Chondrocyte (in vitro differentiated cells): ENCODE results near the gene P4HA3. TPM values are rescaled to one million over a fixed set of nuclear protein-coding genes. Genes with fewer than 3 reads are reported as not detected.
A peak's percentile ranks its signal among the peaks of the same experiment; 100 is the strongest.

Source experiments
- DNase-seq: peaks from one replicate; pipeline ENCODE4 v3.0.0; 2021; ENCODE audit warnings: mixed read lengths, low spot score
- H3K27ac Mint-ChIP-seq: one replicate; pipeline ENCODE4 v1.8.0; 2021; ENCODE audit warnings: mild to moderate bottlenecking, moderate library complexity, mixed read lengths; ENCODE audit not compliant: unreplicated experiment
- H3K27me3 Mint-ChIP-seq: 2 replicates; pipeline ENCODE4 v1.8.0; 2021; ENCODE audit warnings: low read depth, mixed read lengths
- H3K36me3 Mint-ChIP-seq: 2 replicates; pipeline ENCODE4 v1.8.0; 2021; ENCODE audit warnings: low read depth, mixed read lengths
- H3K4me1 Mint-ChIP-seq: 2 replicates; pipeline ENCODE4 v1.8.0; 2021; ENCODE audit warnings: low read depth, mild to moderate bottlenecking, mixed read lengths
- H3K4me3 Mint-ChIP-seq: one replicate; pipeline ENCODE4 v1.8.0; 2021; ENCODE audit warnings: mild to moderate bottlenecking, moderate library complexity, mixed read lengths; ENCODE audit not compliant: unreplicated experiment
- H3K9me3 Mint-ChIP-seq: 2 replicates; pipeline ENCODE4 v1.8.0; 2021; ENCODE audit warnings: low read depth, mixed read lengths
- CTCF ChIP-seq: fragments of 200-600 bp; sonication (generic); IDR thresholded peaks from 2 replicates; pipeline ENCODE4 v1.5.0; 2021; ENCODE audit warnings: antibody characterized with exemption, mild to moderate bottlenecking, moderate library complexity
- long read RNA-seq: library from polyadenylated mRNA; stranded (forward); transcript quantifications from one replicate; pipeline ENCODE4 v2.0.0, GENCODE V29; 2021
- total RNA-seq: library from RNA; stranded (reverse); gene quantifications from 3 replicates; pipeline ENCODE4 v1.2.1, GENCODE V29; 2021

P4HA3 gene
- 10.9 to 16.6 TPM (median 12.5 TPM) in 3 replicates for total RNA-seq
- long read RNA-seq, transcript P4HA3-201 (13 exons, 2,274 nt): major isoform, 48 of 69 reads
- long read RNA-seq, partial matches to known transcripts: 2 of 69 reads
- long read RNA-seq, other reads (novel, unspliced or antisense): 19 of 69 reads

DNA sequence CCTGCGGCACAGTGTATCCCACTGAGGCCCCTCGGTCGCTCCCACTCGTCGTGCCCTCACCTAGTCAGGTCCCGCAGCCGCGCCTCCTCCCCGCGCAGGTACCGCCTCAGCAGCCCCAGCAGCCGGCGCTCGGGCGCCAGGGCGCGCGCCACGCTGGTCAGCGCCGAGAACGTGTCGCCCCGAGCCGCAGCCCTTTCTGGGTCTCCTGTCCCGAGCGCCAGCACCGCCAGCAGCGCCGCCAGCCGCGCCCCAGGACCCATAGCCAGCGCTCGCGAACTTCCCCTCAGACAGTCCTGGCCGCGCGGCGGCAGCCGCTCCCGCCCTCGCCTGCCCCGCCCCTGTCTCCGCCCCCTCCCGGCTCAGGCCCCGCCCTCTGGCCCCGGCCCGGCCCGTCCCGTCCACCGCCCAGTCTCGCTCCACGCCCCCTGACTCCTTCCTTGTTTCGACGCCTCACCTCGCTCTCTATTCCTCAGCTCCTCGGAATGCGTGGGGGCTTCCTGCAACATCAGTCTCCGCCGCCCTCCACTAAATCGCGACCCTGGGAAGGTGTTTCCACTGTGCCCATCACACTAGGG is at the start of gene P4HA3:
Gene P4HA3 (minus strand): TSS at position 289 of the 575 bp plus-strand sequence. CDS start 29 bp downstream, at position 260.
- peaks cover 12% of the 10 kb centered on the region for H3K9me3 Mint-ChIP-seq
- H3K4me1 Mint-ChIP-seq: peaks cover 40% of the 10 kb centered on the region
- no peaks in the 10 kb centered on the region for H3K36me3 Mint-ChIP-seq
- H3K27ac Mint-ChIP-seq: peak within 1 kb of the TSS; percentile 12
- H3K27me3 Mint-ChIP-seq: no peaks in the 10 kb centered on the region
- H3K4me3 Mint-ChIP-seq: peak within 1 kb of the TSS; percentile 75
- peak; percentile 69 for TF ChIP-seq CTCF
- DNase-seq: peak; percentile 89

GRCh38 chr11:74357449-74357848 is 46.0 kb upstream of the P4HA3 start:
- peaks cover 25% of the 10 kb centered on the region for H3K36me3 Mint-ChIP-seq
- DNase-seq: no peak
- no peak for TF ChIP-seq CTCF
- H3K27me3 Mint-ChIP-seq: no peaks in the 10 kb centered on the region
- peaks cover 8% of the 10 kb centered on the region for H3K9me3 Mint-ChIP-seq
- peaks cover 28% of the 10 kb centered on the region for H3K4me1 Mint-ChIP-seq
- peak overlapping the region; percentile 25 for H3K27ac Mint-ChIP-seq
- no peak overlapping the region for H3K4me3 Mint-ChIP-seq

GRCh38 chr11:74355626-74356025 is 44.2 kb upstream of the P4HA3 start:
- H3K27ac Mint-ChIP-seq: no peak overlapping the region
- no peak for DNase-seq
- H3K27me3 Mint-ChIP-seq: no peaks in the 10 kb centered on the region
- H3K9me3 Mint-ChIP-seq: peaks cover 5% of the 10 kb centered on the region
- H3K4me1 Mint-ChIP-seq: peaks cover 28% of the 10 kb centered on the region
- H3K4me3 Mint-ChIP-seq: no peak overlapping the region
- H3K36me3 Mint-ChIP-seq: peaks cover 24% of the 10 kb centered on the region
- no peak for TF ChIP-seq CTCF

- peaks cover 28% of the 10 kb centered on the region for H3K4me1 Mint-ChIP-seq
- TF ChIP-seq CTCF: no peak
- H3K36me3 Mint-ChIP-seq: peaks cover 17% of the 10 kb centered on the region
- peaks cover 5% of the 10 kb centered on the region for H3K9me3 Mint-ChIP-seq
- no peak for DNase-seq
- H3K27me3 Mint-ChIP-seq: no peaks in the 10 kb centered on the region
- H3K27ac Mint-ChIP-seq: peak overlapping the region; percentile 82
- no peak overlapping the region for H3K4me3 Mint-ChIP-seq
Observed at GRCh38 chr11:74354036-74354435, 42.6 kb upstream of the P4HA3 start.

DNA sequence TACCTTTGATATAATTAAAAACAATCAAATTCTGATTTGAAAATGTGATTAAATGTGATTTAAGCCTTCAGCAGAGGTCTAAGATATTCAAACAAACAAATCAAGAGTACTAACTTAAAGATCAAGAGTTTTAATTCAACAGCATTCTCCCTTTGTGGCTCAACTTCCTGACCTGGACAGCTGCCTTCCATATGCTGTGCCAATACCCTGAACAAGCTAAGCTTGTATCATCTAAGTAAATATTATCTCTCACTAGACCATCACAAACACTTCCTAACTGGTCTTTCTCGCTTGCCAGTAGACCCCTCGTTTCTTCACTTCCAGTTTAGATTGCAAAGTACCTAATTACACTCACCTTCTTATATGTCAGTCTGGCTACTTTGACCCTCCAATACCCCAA is 35.9 kb upstream of the P4HA3 start:
- H3K4me3 Mint-ChIP-seq: no peak overlapping the region
- H3K27ac Mint-ChIP-seq: no peak overlapping the region
- peaks cover 13% of the 10 kb centered on the region for H3K4me1 Mint-ChIP-seq
- TF ChIP-seq CTCF: no peak
- no peaks in the 10 kb centered on the region for H3K27me3 Mint-ChIP-seq
- peaks cover 3% of the 10 kb centered on the region for H3K9me3 Mint-ChIP-seq
- peaks cover 28% of the 10 kb centered on the region for H3K36me3 Mint-ChIP-seq
- no peak for DNase-seq
